ENCODE data around the gene FARS2. TPM values are rescaled to one million over a fixed set of nuclear protein-coding genes. Genes with fewer than 3 reads are reported as not detected.

The FARS2 gene
- total RNA-seq, 1 donor from 2014 or later: 16.5 TPM

DNA sequence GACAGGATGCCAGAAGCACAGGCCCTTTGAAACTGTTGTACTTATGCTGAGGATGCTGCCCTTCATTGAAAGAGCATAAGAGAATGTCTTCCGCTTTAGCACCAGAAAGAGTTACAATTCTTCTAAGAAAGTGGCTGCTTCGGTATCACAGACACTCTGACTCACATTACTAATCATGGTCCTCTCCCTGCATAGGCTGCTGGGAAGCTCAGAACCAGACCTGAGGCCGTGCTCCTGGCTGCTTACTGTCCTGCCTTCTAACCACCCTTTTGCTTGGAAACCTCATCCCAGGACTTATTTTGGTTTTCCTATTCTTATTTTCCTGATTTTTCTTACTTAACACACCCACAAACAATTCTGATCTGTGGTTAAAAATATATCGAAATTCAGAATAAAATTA lies 23.5 kb upstream of the FARS2 start:
- intact Hi-C loops (cut with DNase I): no loop called here
- Histone ChIP-seq H3K36me3 (no peaks in the 10 kb centered on the region), H3K4me1 (no peaks in the 10 kb centered on the region), H3K27ac (no peak overlapping the region), H3K27me3 (no peaks in the 10 kb centered on the region), H3K9me3 (no peaks in the 10 kb centered on the region), H3K4me3 (no peak overlapping the region)
- TF ChIP-seq POLR2AphosphoS5 (IDR thresholded peaks at IDR 0.05; ENCODE audit: insufficient read depth in 1 of 2, low read depth in 1 of 2) (no peak), POLR2A (IDR thresholded peaks at IDR 0.05) (no peak)
- TF ChIP-seq, protein P1, sequence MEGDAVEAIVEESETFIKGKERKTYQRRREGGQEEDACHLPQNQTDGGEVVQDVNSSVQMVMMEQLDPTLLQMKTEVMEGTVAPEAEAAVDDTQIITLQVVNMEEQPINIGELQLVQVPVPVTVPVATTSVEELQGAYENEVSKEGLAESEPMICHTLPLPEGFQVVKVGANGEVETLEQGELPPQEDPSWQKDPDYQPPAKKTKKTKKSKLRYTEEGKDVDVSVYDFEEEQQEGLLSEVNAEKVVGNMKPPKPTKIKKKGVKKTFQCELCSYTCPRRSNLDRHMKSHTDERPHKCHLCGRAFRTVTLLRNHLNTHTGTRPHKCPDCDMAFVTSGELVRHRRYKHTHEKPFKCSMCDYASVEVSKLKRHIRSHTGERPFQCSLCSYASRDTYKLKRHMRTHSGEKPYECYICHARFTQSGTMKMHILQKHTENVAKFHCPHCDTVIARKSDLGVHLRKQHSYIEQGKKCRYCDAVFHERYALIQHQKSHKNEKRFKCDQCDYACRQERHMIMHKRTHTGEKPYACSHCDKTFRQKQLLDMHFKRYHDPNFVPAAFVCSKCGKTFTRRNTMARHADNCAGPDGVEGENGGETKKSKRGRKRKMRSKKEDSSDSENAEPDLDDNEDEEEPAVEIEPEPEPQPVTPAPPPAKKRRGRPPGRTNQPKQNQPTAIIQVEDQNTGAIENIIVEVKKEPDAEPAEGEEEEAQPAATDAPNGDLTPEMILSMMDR (IDR thresholded peaks at IDR 0.05): no peak
- DNase-seq (ENCODE audit: extremely low spot score in 2 of 2): no peak

DNA sequence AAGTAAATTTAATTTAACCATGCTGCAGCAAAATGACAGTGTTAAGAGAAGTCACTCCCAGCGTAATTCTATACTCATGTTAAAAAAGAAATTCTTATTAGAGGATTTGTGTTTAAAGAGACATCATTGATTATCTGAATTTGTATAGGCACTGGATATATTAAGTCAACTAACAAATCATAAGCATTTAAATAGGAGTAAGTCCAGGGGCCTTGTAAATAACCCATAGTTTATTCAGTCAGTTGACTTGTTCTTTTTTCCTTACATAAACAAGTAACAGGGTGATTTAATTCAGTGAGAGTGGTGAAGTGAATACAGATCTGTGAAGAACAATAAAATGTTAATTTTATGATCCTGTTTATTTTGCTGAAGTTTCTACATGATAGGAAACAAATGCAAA lies 23.0 kb upstream of the FARS2 start:
- H3K9me3 ChIP-seq: no peaks in the 10 kb centered on the region
- TF ChIP-seq POLR2A (IDR thresholded peaks at IDR 0.05) (no peak), POLR2AphosphoS5 (IDR thresholded peaks at IDR 0.05; ENCODE audit: insufficient read depth in 1 of 2, low read depth in 1 of 2) (no peak)
- TF ChIP-seq, protein P1 (IDR thresholded peaks at IDR 0.05): no peak
- intact Hi-C loops (cut with DNase I): no loop called here
- no peak overlapping the region for H3K4me3 ChIP-seq
- H3K4me1 ChIP-seq: no peaks in the 10 kb centered on the region
- no peaks in the 10 kb centered on the region for H3K27me3 ChIP-seq
- DNase-seq (ENCODE audit: extremely low spot score in 2 of 2): no peak
- no peaks in the 10 kb centered on the region for H3K36me3 ChIP-seq
- no peak overlapping the region for H3K27ac ChIP-seq

DNA sequence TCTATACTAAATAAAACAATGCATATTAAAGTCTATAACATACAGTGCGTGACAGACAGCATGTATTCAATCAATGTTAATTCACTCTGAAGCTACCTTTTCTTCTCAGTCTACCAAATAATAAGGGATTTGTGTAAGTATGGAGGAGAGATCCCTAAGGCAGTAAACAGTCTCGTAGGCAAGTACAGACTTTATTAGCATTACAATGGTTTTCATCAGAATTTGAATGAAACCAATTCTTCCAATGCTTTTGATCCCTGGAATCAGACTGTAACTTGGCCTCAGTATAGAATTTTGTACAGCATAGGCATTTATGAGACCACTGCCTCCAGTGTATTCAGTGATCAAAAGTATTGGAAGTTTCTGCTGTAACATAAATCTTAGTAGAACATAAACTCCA lies 20.1 kb upstream of the FARS2 start:
- Histone ChIP-seq H3K4me3 (no peak overlapping the region), H3K36me3 (no peaks in the 10 kb centered on the region), H3K27ac (no peak overlapping the region), H3K27me3 (no peaks in the 10 kb centered on the region), H3K9me3 (no peaks in the 10 kb centered on the region), H3K4me1 (no peaks in the 10 kb centered on the region)
- intact Hi-C loops (cut with DNase I): no loop called here
- DNase-seq (ENCODE audit: extremely low spot score in 2 of 2): no peak
- TF ChIP-seq POLR2AphosphoS5 (IDR thresholded peaks at IDR 0.05; ENCODE audit: insufficient read depth in 1 of 2, low read depth in 1 of 2) (no peak), POLR2A (IDR thresholded peaks at IDR 0.05) (no peak)
- TF ChIP-seq, protein P1 (IDR thresholded peaks at IDR 0.05): no peak

DNA sequence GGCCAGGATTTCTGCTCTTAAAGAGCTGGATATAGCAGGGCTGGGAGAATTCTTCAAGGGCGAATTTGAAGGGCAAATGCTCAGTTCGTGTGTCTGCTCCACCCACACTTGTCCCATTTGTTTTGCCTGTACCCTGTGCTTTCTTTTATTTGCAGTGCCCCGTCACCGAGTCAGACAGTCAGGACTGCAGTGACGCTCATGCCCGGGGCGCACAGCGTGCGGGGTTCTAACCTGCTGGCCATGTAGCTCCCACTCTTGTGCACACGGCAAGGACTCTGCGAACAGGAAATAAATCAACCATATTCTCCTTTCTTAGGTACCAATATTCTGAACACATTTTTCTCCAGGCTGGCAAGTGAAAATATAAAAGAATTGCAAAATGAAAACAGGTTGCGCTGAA lies 18.2 kb upstream of the FARS2 start:
- TF ChIP-seq, protein P1 (IDR thresholded peaks at IDR 0.05): no peak
- TF ChIP-seq POLR2AphosphoS5 (IDR thresholded peaks at IDR 0.05; ENCODE audit: insufficient read depth in 1 of 2, low read depth in 1 of 2) (no peak), POLR2A (IDR thresholded peaks at IDR 0.05) (no peak)
- Histone ChIP-seq H3K27ac (no peak overlapping the region), H3K9me3 (no peaks in the 10 kb centered on the region), H3K36me3 (no peaks in the 10 kb centered on the region), H3K27me3 (no peaks in the 10 kb centered on the region), H3K4me3 (no peak overlapping the region), H3K4me1 (no peaks in the 10 kb centered on the region)
- intact Hi-C loops (cut with DNase I): no loop called here
- no peak for DNase-seq (ENCODE audit: extremely low spot score in 2 of 2)

DNA sequence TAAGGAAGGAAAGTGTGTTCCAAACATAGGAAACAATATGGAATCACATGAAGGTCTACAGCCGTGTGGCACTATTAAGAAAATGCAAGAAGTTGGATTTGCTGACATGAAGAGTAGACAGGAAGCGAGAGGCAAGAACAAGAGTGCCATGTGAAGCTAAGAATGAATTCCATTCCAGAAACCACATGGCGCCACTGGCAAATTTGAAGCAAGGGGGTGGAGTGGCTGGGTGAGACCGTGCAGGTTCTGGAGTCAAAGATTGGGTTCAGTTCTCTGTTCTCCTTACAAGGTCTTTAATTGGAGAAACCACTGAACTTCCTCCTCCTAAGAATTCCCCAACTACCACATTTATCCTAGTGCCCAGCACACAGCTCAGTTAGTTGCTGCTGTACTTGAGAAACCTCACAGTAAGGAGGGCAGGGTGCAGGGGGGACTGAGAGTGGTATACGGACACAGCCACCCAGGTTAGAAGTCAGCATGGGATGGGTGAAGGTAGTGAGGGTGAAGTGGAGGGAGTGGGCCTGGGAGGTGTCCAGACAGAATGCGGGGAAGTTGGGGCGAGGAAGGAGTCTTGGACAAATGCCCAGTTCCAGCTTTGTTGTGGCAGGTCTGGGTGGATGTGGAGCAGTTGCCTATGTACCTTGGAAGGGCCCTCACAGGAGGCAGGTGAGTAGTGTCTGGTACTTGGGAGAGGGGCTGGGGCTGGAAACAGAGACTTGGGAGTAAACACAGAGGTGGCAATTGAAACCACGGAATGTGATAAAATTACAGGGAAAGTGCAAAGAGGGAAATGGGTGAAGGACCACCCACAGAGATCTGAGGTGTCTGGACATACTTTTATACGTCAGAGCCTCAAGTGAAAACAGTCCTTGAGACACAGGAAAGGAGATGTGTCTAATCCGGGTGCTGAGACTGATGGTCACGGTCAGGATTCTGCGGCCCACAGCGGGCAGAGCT lies 14.9 kb upstream of the FARS2 start:
- Histone ChIP-seq H3K36me3 (peaks cover 0 to 2% of the 10 kb centered on the region in 2 donors), H3K27ac (no peak overlapping the region), H3K9me3 (no peaks in the 10 kb centered on the region), H3K4me1 (no peaks in the 10 kb centered on the region), H3K4me3 (no peak overlapping the region), H3K27me3 (no peaks in the 10 kb centered on the region)
- TF ChIP-seq, protein P1 (IDR thresholded peaks at IDR 0.05): no peak
- TF ChIP-seq POLR2A (IDR thresholded peaks at IDR 0.05) (no peak), POLR2AphosphoS5 (IDR thresholded peaks at IDR 0.05; ENCODE audit: insufficient read depth in 1 of 2, low read depth in 1 of 2) (no peak)
- intact Hi-C loops (cut with DNase I): no loop called here
- DNase-seq (ENCODE audit: extremely low spot score in 2 of 2): no peak

All from vagina (tissue), 2 donors.